ENCODE measurements around the gene EEIG1. TPM values are rescaled to one million over a fixed set of nuclear protein-coding genes. Genes with fewer than 3 reads are reported as not detected.

Gene EEIG1
- total RNA-seq, 1 experiment from 2014 or later: 52.3 TPM

GRCh38 chr9:127950513-127951289 lies 30.1 kb downstream of the EEIG1 start:
- no peak overlapping the region for H3K4ac ChIP-seq (ENCODE audit: low read depth, low read length)
- TF ChIP-seq CTCF (conservative IDR thresholded peaks at IDR 0.05): no peak
- H3K79me2 ChIP-seq (ENCODE audit: insufficient read depth, low read length): peaks cover 5% of the 10 kb centered on the region; the same call in 1 of the 2 replicates
- H2BK5ac ChIP-seq (ENCODE audit: insufficient read length, low read length): no peak overlapping the region
- no peak overlapping the region for H4K8ac ChIP-seq (replicated peaks; ENCODE audit: insufficient read length, low read depth, low read length)
- H3K18ac ChIP-seq (ENCODE audit: insufficient read length, low read depth, low read length): no peak overlapping the region
- no peaks in the 10 kb centered on the region for H3K9me3 ChIP-seq (ENCODE audit: control insufficient read depth, low read depth, low read length)
- H3K14ac ChIP-seq (ENCODE audit: insufficient read depth, low read length): no peak overlapping the region
- no peak overlapping the region for H2BK15ac ChIP-seq (ENCODE audit: low read depth, low read length)
- peaks cover 3% of the 10 kb centered on the region for H3K79me1 ChIP-seq (ENCODE audit: insufficient read depth, low read depth, low read length, poor library complexity, severe bottlenecking)
- H3K4me1 Mint-ChIP-seq: peaks cover 6 to 12% of the 10 kb centered on the region in 2 experiments
- H3K23ac ChIP-seq (ENCODE audit: insufficient read length, low read depth, low read length): no peak overlapping the region
- no peak overlapping the region; a peak in 1 of 5 replicates for H3K4me3 Mint-ChIP-seq
- no peak overlapping the region for H2AFZ ChIP-seq (ENCODE audit: low read length)
- H3K23me2 ChIP-seq (ENCODE audit: insufficient read length, low read depth, low read length, poor library complexity, severe bottlenecking): no peaks in the 10 kb centered on the region
- no peak overlapping the region for H3K27ac ChIP-seq (ENCODE audit: insufficient read length, low read depth, low read length)
- peaks cover 3% of the 10 kb centered on the region for H4K20me1 ChIP-seq (ENCODE audit: control insufficient read depth, insufficient read depth, insufficient read length)
- H2BK12ac ChIP-seq (ENCODE audit: insufficient read length, low read depth, low read length): no peak overlapping the region
- peaks cover 1% of the 10 kb centered on the region; the same call in 1 of the 2 replicates for H3K4me1 ChIP-seq (ENCODE audit: insufficient read depth, low read length)
- H2BK20ac ChIP-seq (ENCODE audit: low read depth, low read length, poor library complexity, severe bottlenecking): no peak overlapping the region
- H3K36me3 Mint-ChIP-seq (ENCODE audit: insufficient read depth in 1 of 3, low read depth in 3 of 3): peaks cover 5 to 28% (median 17%) of the 10 kb centered on the region in 3 experiments
- H3K27ac Mint-ChIP-seq: peak overlapping the region in 2 of 3 experiments; percentile 36 to 88; a peak in 5 of 7 replicates
- no peak overlapping the region for H3K4me2 ChIP-seq (ENCODE audit: insufficient read depth, insufficient read length, low read length)
- H2AK5ac ChIP-seq (ENCODE audit: insufficient read length, low read length): no peak overlapping the region
- no peak overlapping the region for H3K56ac ChIP-seq (ENCODE audit: insufficient read length, low read depth, low read length)
- H3K9me3 Mint-ChIP-seq: no peaks in the 10 kb centered on the region
- H3K27me3 Mint-ChIP-seq (ENCODE audit: low read depth): no peaks in the 10 kb centered on the region
- no peak overlapping the region for H2BK120ac ChIP-seq (ENCODE audit: low read depth, low read length, poor library complexity, severe bottlenecking)
- no CpG with 5 or more reads among the region's 21 CpGs for WGBS (ENCODE audit: extremely low coverage, insufficient read length, low lambda C conversion rate)
- no peaks in the 10 kb centered on the region for H3K27me3 ChIP-seq (ENCODE audit: insufficient read depth, low read length)
- H4K91ac ChIP-seq (ENCODE audit: insufficient read length, low read depth, low read length): no peak overlapping the region
- H4K5ac ChIP-seq (ENCODE audit: insufficient read length, low read depth, low read length): no peak overlapping the region
- no peak overlapping the region for H3T11ph ChIP-seq (ENCODE audit: low read length)
- H3K9ac ChIP-seq (ENCODE audit: extremely low read depth, insufficient read length, low read length): no peak overlapping the region
- DNase-seq: no peak

Data from H9 (cell line).